HepG2 (cell line): Measurements from ENCODE around the gene NUDT1. TPM values are rescaled to one million over a fixed set of nuclear protein-coding genes. Genes with fewer than 3 reads are reported as not detected.

Experiments
- REXO4 ChIP-seq: sonication (generic); formaldehyde crosslinking; IDR thresholded peaks from 2 replicates; pipeline ENCODE4 v1.8.0; 2022; ENCODE audit warnings: missing genetic modification reagents, mild to moderate bottlenecking, borderline replicate concordance
- SRSF4 ChIP-seq: fragments of 200-400 bp; formaldehyde crosslinking; IDR thresholded peaks from one replicate; pipeline ENCODE4 v1.6.1; 2018; ENCODE audit warnings: mild to moderate bottlenecking, low read depth, low read length, moderate library complexity; ENCODE audit not compliant: poor library complexity, severe bottlenecking
- ZNF687 ChIP-seq: sonication (generic); formaldehyde crosslinking; IDR thresholded peaks from 2 replicates; pipeline ENCODE4 v1.5.1; 2020; ENCODE audit warnings: mild to moderate bottlenecking, missing genetic modification reagents, moderate library complexity
- ZSCAN30 ChIP-seq: sonication (generic); formaldehyde crosslinking; IDR thresholded peaks from 2 replicates; pipeline ENCODE4 v1.5.0; 2020; ENCODE audit warnings: mild to moderate bottlenecking, missing genetic modification reagents
- polyA plus RNA-seq, 8 experiments: library from polyadenylated mRNA; depleted of rRNA in 3 of 8; stranded (reverse) in 7 of 8; unstranded in 1 of 8; fragments of >200 nt; fragmentation: Illumina TruSeq in 4 of 8; extraction: Trizol in 4 of 8; gene quantifications; 2 replicates each; pipeline versions ENCODE4 v1.2.1 to v1.2.3, GENCODE V29; 2011 to 2016; ENCODE audit warnings: low read depth in 4 of 8, missing spikeins in 1 of 8, mixed read lengths in 1 of 8; ENCODE audit not compliant: insufficient read depth in 1 of 8
- total RNA-seq, 5 experiments: library from RNA; depleted of rRNA; stranded (reverse); fragments of >200 nt; fragmentation: Illumina TruSeq; extraction: Trizol; gene quantifications; 2 replicates each; pipeline ENCODE4 v1.2.3, GENCODE V29; 2016; ENCODE audit warnings: low read depth in 1 of 5
- TF ChIP-seq, protein P1 (sequence below), 2 experiments: sonication (generic) in 1 of 2; formaldehyde crosslinking in 1 of 2; IDR thresholded peaks; 2 replicates each; pipeline versions ENCODE4 v1.5.1 to v1.6.1; 2011 to 2020; ENCODE audit warnings: borderline replicate concordance in 1 of 2, low read depth in 1 of 2, low read length in 1 of 2, mild to moderate bottlenecking in 1 of 2, missing genetic modification reagents in 1 of 2, moderate library complexity in 1 of 2

NUDT1 gene
- total and polyA plus RNA-seq, 2 of the 13 experiments (the other 11 are each of a cell fraction or from before 2014, with no cell fraction given) = 9.1 to 26.8 TPM

DNA sequence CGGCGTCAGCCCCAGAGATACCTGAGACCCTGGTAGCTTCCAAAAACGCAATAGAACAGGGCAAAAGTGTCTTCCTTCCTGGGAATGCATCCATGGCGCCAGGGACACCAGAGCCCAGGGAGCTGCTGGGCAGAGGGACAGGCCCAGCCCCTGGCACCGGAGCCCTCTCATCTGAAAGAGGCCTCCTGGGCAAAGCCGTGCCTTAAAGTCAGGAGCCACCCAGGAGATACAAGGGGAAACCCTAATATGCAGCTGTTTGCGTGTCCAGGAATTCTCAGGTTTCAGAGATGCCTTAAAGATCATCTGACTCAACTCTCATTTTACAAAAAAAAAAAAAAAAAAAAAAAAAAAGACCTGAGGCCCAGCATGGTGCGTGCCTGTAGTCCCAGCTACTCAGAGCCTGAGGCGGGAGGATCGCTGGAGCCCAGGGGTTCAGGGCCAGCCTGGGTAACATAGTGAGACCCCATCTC is 28.0 kb downstream of the NUDT1 start (continued):
- TF ChIP-seq ZNF687 (CRISPR knock-in tag) (0 out of 2 replicates have a peak, but pooled peaks have one; percentile 9), SRSF4 (no peak), ZSCAN30 (no peak), REXO4 (CRISPR knock-in tag) (no peak)
- TF ChIP-seq, protein P1, sequence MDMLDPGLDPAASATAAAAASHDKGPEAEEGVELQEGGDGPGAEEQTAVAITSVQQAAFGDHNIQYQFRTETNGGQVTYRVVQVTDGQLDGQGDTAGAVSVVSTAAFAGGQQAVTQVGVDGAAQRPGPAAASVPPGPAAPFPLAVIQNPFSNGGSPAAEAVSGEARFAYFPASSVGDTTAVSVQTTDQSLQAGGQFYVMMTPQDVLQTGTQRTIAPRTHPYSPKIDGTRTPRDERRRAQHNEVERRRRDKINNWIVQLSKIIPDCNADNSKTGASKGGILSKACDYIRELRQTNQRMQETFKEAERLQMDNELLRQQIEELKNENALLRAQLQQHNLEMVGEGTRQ (IDR thresholded peaks at IDR 0.05; ENCODE audit: low read depth, low read length) = no peak
- TF ChIP-seq, protein P1 (CRISPR knock-in tag; IDR thresholded peaks at IDR 0.05; ENCODE audit: borderline replicate concordance) = no peak
